ENCODE data around the gene MSH3.

Gene MSH3

GRCh38 chr5:80760680-80761079, 106.2 kb downstream of the MSH3 start:
- TF ChIP-seq CTCF (IDR thresholded peaks at IDR 0.05), result no peak
- no peak for TF ChIP-seq ZFX (IDR thresholded peaks at IDR 0.05; ENCODE audit: borderline replicate concordance)
- H3K27ac ChIP-seq, result no peak overlapping the region

GRCh38 chr5:80761176-80761575, 106.7 kb downstream of the MSH3 start:
- TF ChIP-seq CTCF (IDR thresholded peaks at IDR 0.05), result no peak
- TF ChIP-seq ZFX (IDR thresholded peaks at IDR 0.05; ENCODE audit: borderline replicate concordance), result no peak
- H3K27ac ChIP-seq, result no peak overlapping the region

- TF ChIP-seq CTCF (IDR thresholded peaks at IDR 0.05), result no peak
- TF ChIP-seq ZFX (IDR thresholded peaks at IDR 0.05; ENCODE audit: borderline replicate concordance), result no peak
- no peak overlapping the region for H3K27ac ChIP-seq
These were observed 107.5 kb downstream of the MSH3 start for GRCh38 chr5:80761966-80762365.

DNA sequence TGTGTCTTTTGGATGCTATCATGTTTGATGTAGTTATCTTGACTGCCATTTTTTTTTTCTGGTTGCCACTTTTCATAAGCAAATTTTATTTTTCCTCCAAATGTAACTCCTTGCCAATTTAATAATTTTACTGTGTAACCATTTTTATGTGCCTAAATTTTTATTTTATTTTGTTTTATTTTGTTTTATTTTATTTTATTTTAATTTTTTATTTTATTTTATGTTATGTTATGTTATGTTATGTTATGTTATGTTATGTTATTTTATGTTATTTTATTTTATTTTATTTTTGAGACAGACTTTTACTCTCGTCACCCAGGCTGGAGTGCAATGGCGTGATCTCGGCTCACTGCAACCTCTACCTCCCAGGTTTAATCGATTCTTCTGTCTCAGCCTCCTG, 108.1 kb downstream of the MSH3 start:
- H3K27ac ChIP-seq, result no peak overlapping the region
- no peak for TF ChIP-seq ZFX (IDR thresholded peaks at IDR 0.05; ENCODE audit: borderline replicate concordance)
- no peak for TF ChIP-seq CTCF (IDR thresholded peaks at IDR 0.05)

- no peak for TF ChIP-seq CTCF (IDR thresholded peaks at IDR 0.05)
- no peak for TF ChIP-seq ZFX (IDR thresholded peaks at IDR 0.05; ENCODE audit: borderline replicate concordance)
- H3K27ac ChIP-seq, result peak overlapping the region; percentile 37
These were observed 108.8 kb downstream of the MSH3 start for GRCh38 chr5:80763211-80763610.

GRCh38 chr5:80763873-80764647, 109.6 kb downstream of the MSH3 start:
- peak overlapping the region; percentile 37 for H3K27ac ChIP-seq
- no peak for TF ChIP-seq CTCF (IDR thresholded peaks at IDR 0.05)
- TF ChIP-seq ZFX (IDR thresholded peaks at IDR 0.05; ENCODE audit: borderline replicate concordance), result no peak

DNA sequence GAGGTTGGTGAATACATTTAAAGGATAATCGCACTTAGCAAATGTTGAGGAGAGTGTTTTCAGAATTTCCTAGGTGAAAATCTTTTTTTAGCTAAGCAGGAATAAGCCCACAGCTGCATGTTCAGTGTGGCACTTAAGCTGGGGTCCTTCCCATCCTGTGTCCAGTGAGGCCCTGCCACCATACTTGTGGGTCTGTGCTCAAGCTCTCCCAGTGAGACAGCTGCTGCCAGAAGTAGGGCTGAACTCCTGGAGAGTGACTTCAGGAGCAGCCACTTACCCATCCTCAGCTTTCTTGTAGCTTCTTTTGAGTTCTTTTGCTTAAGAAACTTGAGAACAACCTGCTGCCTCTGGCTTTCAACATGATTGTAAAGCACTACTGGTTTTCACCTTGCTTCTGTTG, 110.3 kb downstream of the MSH3 start:
- no peak overlapping the region for H3K27ac ChIP-seq
- TF ChIP-seq ZFX (IDR thresholded peaks at IDR 0.05; ENCODE audit: borderline replicate concordance) (no peak), CTCF (IDR thresholded peaks at IDR 0.05) (no peak)
